ENCODE data around the gene BCL11B. TPM values are rescaled to one million over a fixed set of nuclear protein-coding genes. Genes with fewer than 3 reads are reported as not detected.

The BCL11B gene
- total RNA-seq, 4 donors from 2014 or later = 7.7 to 10.2 (median 10.0) TPM

DNA sequence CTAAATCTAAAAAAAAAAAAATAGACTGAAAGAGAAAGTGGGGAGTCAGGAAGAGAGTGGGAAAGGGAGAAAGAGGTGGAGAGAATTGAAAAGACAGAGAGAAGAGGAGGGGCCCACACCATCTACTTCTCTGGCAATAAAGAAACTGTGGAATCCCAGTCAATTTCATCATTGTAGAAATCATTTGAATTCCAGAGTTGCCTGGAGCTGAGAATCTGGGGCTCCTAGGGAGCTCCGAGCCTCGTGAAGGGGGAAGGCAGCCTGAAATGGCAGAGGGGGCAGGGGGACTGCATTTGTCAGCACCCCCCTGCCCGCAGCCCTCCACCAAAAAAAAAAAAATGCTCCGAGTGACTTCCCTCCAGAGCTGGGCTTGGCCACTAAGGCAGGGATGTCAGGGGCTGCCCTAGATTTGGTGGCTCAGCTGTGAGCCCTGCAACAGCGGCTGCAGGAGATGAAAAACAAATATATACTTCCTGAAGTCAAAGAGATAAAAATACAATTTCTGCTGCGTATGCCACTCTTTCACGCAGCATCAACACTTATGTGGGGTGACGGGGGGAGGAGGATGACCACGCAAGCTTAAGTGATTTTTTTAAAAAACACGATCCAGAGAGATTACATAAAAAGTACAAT is 80.5 kb downstream of the BCL11B start:
- Histone ChIP-seq H3K4me3 (peak overlapping the region; percentile 2 to 41 (median 31)), H3K27ac (peak overlapping the region; percentile 55 to 66 (median 58)), H3K27me3 (no peaks in the 10 kb centered on the region), H3K4me1 (peaks cover 0 to 29% (median 3%) of the 10 kb centered on the region in 4 donors), H3K36me3 (no peaks in the 10 kb centered on the region), H3K9me3 (no peaks in the 10 kb centered on the region)
- TF ChIP-seq POLR2A (IDR thresholded peaks at IDR 0.05) = no peak
- TF ChIP-seq, protein P1, sequence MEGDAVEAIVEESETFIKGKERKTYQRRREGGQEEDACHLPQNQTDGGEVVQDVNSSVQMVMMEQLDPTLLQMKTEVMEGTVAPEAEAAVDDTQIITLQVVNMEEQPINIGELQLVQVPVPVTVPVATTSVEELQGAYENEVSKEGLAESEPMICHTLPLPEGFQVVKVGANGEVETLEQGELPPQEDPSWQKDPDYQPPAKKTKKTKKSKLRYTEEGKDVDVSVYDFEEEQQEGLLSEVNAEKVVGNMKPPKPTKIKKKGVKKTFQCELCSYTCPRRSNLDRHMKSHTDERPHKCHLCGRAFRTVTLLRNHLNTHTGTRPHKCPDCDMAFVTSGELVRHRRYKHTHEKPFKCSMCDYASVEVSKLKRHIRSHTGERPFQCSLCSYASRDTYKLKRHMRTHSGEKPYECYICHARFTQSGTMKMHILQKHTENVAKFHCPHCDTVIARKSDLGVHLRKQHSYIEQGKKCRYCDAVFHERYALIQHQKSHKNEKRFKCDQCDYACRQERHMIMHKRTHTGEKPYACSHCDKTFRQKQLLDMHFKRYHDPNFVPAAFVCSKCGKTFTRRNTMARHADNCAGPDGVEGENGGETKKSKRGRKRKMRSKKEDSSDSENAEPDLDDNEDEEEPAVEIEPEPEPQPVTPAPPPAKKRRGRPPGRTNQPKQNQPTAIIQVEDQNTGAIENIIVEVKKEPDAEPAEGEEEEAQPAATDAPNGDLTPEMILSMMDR (IDR thresholded peaks at IDR 0.05) = no peak
- DNase-seq = no peak

DNA sequence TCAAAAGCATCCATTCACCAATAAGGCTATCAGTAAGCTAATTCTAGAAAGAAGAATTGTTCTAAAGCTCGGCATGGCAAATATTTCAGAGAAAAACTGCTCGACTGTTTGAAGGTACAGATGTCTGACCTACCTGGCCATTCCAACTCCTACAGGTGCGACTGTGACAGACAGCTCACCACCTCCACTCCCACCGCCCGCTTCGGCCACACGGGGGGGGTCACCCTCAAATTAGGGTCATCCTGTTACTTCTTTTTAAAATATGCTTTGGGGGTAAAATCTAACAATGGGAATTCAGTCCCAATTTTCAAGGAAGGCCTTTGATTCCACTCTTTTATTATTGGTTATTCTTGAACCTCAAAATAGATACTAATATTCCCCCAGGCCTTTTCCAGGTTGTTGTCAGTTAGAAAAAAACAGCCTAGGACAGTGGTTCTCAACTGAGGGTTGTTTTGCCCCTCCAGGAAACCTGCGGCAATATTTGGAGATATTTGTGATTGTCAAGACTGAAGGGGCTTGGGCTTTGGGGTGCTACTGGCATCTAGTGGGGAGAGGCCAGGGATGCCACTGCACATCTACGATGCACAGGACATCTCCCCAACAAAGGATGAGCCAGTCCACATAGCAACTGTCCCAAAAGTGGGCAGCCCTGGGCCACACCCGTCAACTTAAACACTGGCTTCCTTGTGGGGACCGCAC is 81.2 kb downstream of the BCL11B start:
- no peak for TF ChIP-seq POLR2A (IDR thresholded peaks at IDR 0.05)
- TF ChIP-seq, protein P1 (IDR thresholded peaks at IDR 0.05) = no peak
- DNase-seq = no peak
- H3K4me1 ChIP-seq = peaks cover 0 to 24% (median 3%) of the 10 kb centered on the region in 4 donors
- H3K9me3 ChIP-seq = no peaks in the 10 kb centered on the region
- no peak overlapping the region for H3K4me3 ChIP-seq
- no peaks in the 10 kb centered on the region for H3K27me3 ChIP-seq
- H3K36me3 ChIP-seq = no peaks in the 10 kb centered on the region
- peak overlapping the region in 3 of 4 donors; percentile 55 to 66 (median 60) for H3K27ac ChIP-seq

DNA sequence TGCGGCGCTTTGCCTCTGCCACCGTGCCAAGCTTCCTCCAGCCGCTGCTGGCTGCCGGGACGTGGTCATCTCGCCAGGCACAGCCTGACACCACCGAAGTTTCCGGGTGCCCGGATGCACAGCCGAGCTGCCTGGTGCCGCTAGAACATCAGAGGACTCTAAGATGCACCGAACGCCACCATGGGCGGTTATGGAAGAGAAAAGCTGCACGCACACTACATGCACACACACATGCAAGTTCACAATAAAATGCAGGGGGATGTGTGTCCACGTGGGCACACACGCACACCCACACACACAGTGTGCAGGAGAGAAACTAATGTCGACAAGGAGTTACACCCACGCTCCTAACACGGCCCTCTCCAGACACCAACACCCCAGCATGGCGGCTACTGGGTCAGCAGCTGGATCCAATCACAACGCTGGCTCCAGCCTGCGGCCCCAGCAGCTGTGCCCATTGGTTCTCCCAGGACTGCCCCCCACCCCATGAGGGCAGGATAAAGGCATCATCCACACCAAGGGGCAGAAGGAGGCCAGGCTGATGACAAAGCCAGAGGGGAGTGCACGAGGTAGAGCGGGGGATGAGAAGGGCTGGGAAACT is 82.7 kb downstream of the BCL11B start:
- DNase-seq = peak in 1 of 3 donors; percentile 46
- TF ChIP-seq POLR2A (IDR thresholded peaks at IDR 0.05) = no peak
- TF ChIP-seq, protein P1 (IDR thresholded peaks at IDR 0.05) = no peak
- peak overlapping the region in 3 of 4 donors; percentile 41 to 66 (median 43) for H3K27ac ChIP-seq
- peaks cover 0 to 12% (median 3%) of the 10 kb centered on the region in 4 donors for H3K4me1 ChIP-seq
- H3K36me3 ChIP-seq = no peaks in the 10 kb centered on the region
- no peaks in the 10 kb centered on the region for H3K9me3 ChIP-seq
- H3K27me3 ChIP-seq = no peaks in the 10 kb centered on the region
- peak overlapping the region in 3 of 4 donors; percentile 2 to 11 (median 11) for H3K4me3 ChIP-seq

DNA sequence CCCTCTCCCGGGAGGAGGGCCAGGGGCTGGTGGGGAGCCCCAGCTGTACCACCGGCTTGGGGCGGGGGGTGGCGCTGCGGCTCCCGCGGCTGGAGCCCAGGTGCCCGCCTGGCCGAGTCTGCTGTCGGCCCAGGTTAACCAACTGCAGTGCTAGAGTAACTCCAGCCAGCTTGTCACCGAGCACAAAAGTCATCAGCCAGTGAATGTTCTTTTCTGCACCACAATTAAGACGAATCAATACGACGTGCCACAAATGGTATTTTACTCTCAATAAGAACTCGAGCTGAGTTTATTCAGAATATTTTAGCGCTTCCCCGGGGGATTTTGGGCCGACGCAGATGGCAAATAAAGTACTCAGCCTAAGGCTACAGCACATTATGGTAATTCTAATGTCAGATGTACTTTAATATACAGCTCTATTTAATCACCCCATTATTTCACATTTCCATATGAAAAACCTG is 83.2 kb downstream of the BCL11B start:
- Histone ChIP-seq H3K9me3 (no peaks in the 10 kb centered on the region), H3K4me1 (peaks cover 0 to 12% (median 3%) of the 10 kb centered on the region in 4 donors), H3K27ac (peak overlapping the region in 3 of 4 donors; percentile 11 to 66 (median 14)), H3K36me3 (no peaks in the 10 kb centered on the region), H3K4me3 (peak overlapping the region in 1 of 4 donors; percentile 11), H3K27me3 (no peaks in the 10 kb centered on the region)
- DNase-seq = no peak
- TF ChIP-seq, protein P1 (IDR thresholded peaks at IDR 0.05) = peak in 1 of 6 experiments; percentile 11
- TF ChIP-seq POLR2A (IDR thresholded peaks at IDR 0.05) = no peak

DNA sequence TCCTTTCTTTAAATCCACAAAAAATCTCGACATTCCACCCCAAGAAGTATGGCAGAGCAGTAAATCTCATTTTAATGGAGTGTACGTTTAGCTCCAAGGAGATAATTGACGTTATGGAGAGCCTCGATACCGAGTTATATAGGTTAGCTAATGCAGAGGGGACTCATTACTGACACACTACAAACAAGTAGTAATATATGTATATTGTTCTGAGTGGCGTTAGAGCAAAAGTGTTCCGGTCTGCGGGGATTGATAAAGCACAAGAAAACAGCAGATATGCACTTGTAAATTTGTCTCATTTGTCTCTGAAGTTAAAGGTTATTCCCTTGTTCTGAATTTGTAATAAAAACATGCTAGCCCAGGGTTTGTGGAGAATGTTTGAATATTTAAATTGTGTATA is 84.1 kb downstream of the BCL11B start:
- no peak overlapping the region for H3K4me3 ChIP-seq
- H3K27me3 ChIP-seq = no peaks in the 10 kb centered on the region
- no peaks in the 10 kb centered on the region for H3K36me3 ChIP-seq
- no peak overlapping the region for H3K27ac ChIP-seq
- TF ChIP-seq POLR2A (IDR thresholded peaks at IDR 0.05) = no peak
- TF ChIP-seq, protein P1 (IDR thresholded peaks at IDR 0.05) = no peak
- H3K4me1 ChIP-seq = peaks cover 0 to 12% (median 3%) of the 10 kb centered on the region in 4 donors
- no peaks in the 10 kb centered on the region for H3K9me3 ChIP-seq
- DNase-seq = no peak

Measured in Peyer's patch (tissue), 4 donors.